Subcutaneous abdominal adipose tissue (tissue), 5 donors: ENCODE data around the gene ABHD6.

Source experiments
- H3K27ac ChIP-seq: one replicate; pipeline ENCODE4 v1.7.0; 2013; ENCODE audit warnings: low read depth, mild to moderate bottlenecking, inconsistent platforms, low read length, moderate library complexity
- H3K27me3 ChIP-seq, 5 donors: one replicate each; pipeline ENCODE4 v1.7.0; 2013; ENCODE audit warnings: low read length in 5 of 5, inconsistent platforms in 1 of 5; ENCODE audit not compliant: control insufficient read depth in 5 of 5, insufficient read depth in 4 of 5
- H3K36me3 ChIP-seq, 5 donors: one replicate each; pipeline ENCODE4 v1.7.0; 2013; ENCODE audit warnings: low read length in 5 of 5; ENCODE audit not compliant: control insufficient read depth in 5 of 5, insufficient read depth in 5 of 5
- H3K4me1 ChIP-seq, 5 donors: one replicate each; pipeline ENCODE4 v1.7.0; 2013; ENCODE audit warnings: low read length in 5 of 5, mild to moderate bottlenecking in 3 of 5, moderate library complexity in 1 of 5; ENCODE audit not compliant: control insufficient read depth in 5 of 5, insufficient read depth in 5 of 5
- H3K4me3 ChIP-seq, 5 donors: one replicate each; pipeline ENCODE4 v1.7.0; 2013; ENCODE audit warnings: low read length in 5 of 5, low read depth in 1 of 5
- H3K9ac ChIP-seq, 5 donors: one replicate each; pipeline ENCODE4 v1.7.0; 2013; ENCODE audit warnings: low read length in 5 of 5, mild to moderate bottlenecking in 4 of 5, moderate library complexity in 3 of 5
- H3K9me3 ChIP-seq, 5 donors: one replicate each; pipeline ENCODE4 v1.7.0; 2013; ENCODE audit warnings: low read length in 5 of 5; ENCODE audit not compliant: control insufficient read depth in 5 of 5
- donor health status: healthy.
- donor health status: healthy.
- donor health status: healthy.
- donor health status: healthy.
- donor health status: healthy.

ABHD6 gene

GRCh38 chr3:58237238-58237940 lies at the start of gene ABHD6:
Gene ABHD6 (plus strand): TSS chr3:58237792. CDS start chr3:58256587, 18,795 bp downstream.
- peak within 1 kb of the TSS; percentile 62 for H3K27ac ChIP-seq
- H3K9ac ChIP-seq = peak within 1 kb of the TSS; percentile 16 to 89 (median 70)
- no peaks in the 10 kb centered on the region for H3K9me3 ChIP-seq
- H3K27me3 ChIP-seq = no peaks in the 10 kb centered on the region
- no peaks in the 10 kb centered on the region for H3K36me3 ChIP-seq
- H3K4me1 ChIP-seq = peaks cover 0 to 34% (median 23%) of the 10 kb centered on the region in 5 donors
- peak within 1 kb of the TSS; percentile 75 to 97 (median 92) for H3K4me3 ChIP-seq

GRCh38 chr3:58188173-58188564 lies 49.4 kb upstream of the ABHD6 start:
- Histone ChIP-seq H3K4me3 (no peak overlapping the region), H3K9ac (no peak overlapping the region)

GRCh38 chr3:58188921-58189451 lies 48.6 kb upstream of the ABHD6 start:
- Histone ChIP-seq H3K27me3 (peaks cover 0 to 2% (median 0%) of the 10 kb centered on the region in 5 donors), H3K4me1 (peaks cover 0 to 31% (median 3%) of the 10 kb centered on the region in 5 donors), H3K4me3 (no peak overlapping the region), H3K36me3 (peaks cover 0 to 5% (median 0%) of the 10 kb centered on the region in 5 donors), H3K27ac (no peak overlapping the region), H3K9ac (no peak overlapping the region), H3K9me3 (no peaks in the 10 kb centered on the region)

More at GRCh38 chr3:58188173-58188564, 49.4 kb upstream of the ABHD6 start:
- Histone ChIP-seq H3K4me1 (peaks cover 0 to 31% (median 3%) of the 10 kb centered on the region in 5 donors), H3K36me3 (no peaks in the 10 kb centered on the region), H3K9me3 (no peaks in the 10 kb centered on the region), H3K27ac (no peak overlapping the region), H3K27me3 (peaks cover 0 to 2% (median 0%) of the 10 kb centered on the region in 5 donors)

- Histone ChIP-seq H3K9me3 (no peaks in the 10 kb centered on the region), H3K9ac (no peak overlapping the region), H3K36me3 (peaks cover 0 to 5% (median 0%) of the 10 kb centered on the region in 5 donors), H3K4me1 (peaks cover 0 to 31% (median 3%) of the 10 kb centered on the region in 5 donors), H3K27ac (no peak overlapping the region), H3K27me3 (peaks cover 0 to under 1% (median 0%) of the 10 kb centered on the region in 5 donors), H3K4me3 (no peak overlapping the region)
Observed at GRCh38 chr3:58189691-58190090, 47.9 kb upstream of the ABHD6 start.

GRCh38 chr3:58190291-58190690 lies 47.3 kb upstream of the ABHD6 start:
- no peak overlapping the region for H3K27ac ChIP-seq
- no peak overlapping the region for H3K4me3 ChIP-seq
- peaks cover 0 to 5% (median 0%) of the 10 kb centered on the region in 5 donors for H3K36me3 ChIP-seq
- no peaks in the 10 kb centered on the region for H3K27me3 ChIP-seq
- H3K4me1 ChIP-seq = peaks cover 0 to 31% (median 3%) of the 10 kb centered on the region in 5 donors
- no peaks in the 10 kb centered on the region for H3K9me3 ChIP-seq
- H3K9ac ChIP-seq = peak overlapping the region in 1 of 5 donors; percentile 16

- peaks cover 0 to 31% (median 3%) of the 10 kb centered on the region in 5 donors for H3K4me1 ChIP-seq
- no peak overlapping the region for H3K9ac ChIP-seq
- H3K4me3 ChIP-seq = no peak overlapping the region
- no peaks in the 10 kb centered on the region for H3K9me3 ChIP-seq
- H3K36me3 ChIP-seq = peaks cover 0 to 5% (median 0%) of the 10 kb centered on the region in 5 donors
- H3K27me3 ChIP-seq = no peaks in the 10 kb centered on the region
- H3K27ac ChIP-seq = no peak overlapping the region
Observed at GRCh38 chr3:58190882-58191281, 46.7 kb upstream of the ABHD6 start.

- H3K36me3 ChIP-seq = peaks cover 0 to 5% (median 0%) of the 10 kb centered on the region in 5 donors
- H3K9me3 ChIP-seq = no peaks in the 10 kb centered on the region
- no peak overlapping the region for H3K27ac ChIP-seq
- no peaks in the 10 kb centered on the region for H3K27me3 ChIP-seq
- H3K9ac ChIP-seq = no peak overlapping the region
- H3K4me1 ChIP-seq = peaks cover 0 to 31% (median 3%) of the 10 kb centered on the region in 5 donors
- H3K4me3 ChIP-seq = no peak overlapping the region
Observed at GRCh38 chr3:58191361-58191991, 46.1 kb upstream of the ABHD6 start.

GRCh38 chr3:58192069-58192468 lies 45.5 kb upstream of the ABHD6 start:
- no peak overlapping the region for H3K4me3 ChIP-seq
- no peaks in the 10 kb centered on the region for H3K9me3 ChIP-seq
- H3K9ac ChIP-seq = no peak overlapping the region
- H3K36me3 ChIP-seq = peaks cover 0 to 5% (median 0%) of the 10 kb centered on the region in 5 donors
- H3K27ac ChIP-seq = no peak overlapping the region
- H3K4me1 ChIP-seq = peaks cover 0 to 35% (median 3%) of the 10 kb centered on the region in 5 donors
- no peaks in the 10 kb centered on the region for H3K27me3 ChIP-seq

- Histone ChIP-seq H3K27ac (no peak overlapping the region), H3K4me1 (peaks cover 0 to 38% (median 5%) of the 10 kb centered on the region in 5 donors), H3K4me3 (no peak overlapping the region), H3K9me3 (no peaks in the 10 kb centered on the region), H3K9ac (no peak overlapping the region), H3K36me3 (peaks cover 0 to 5% (median 0%) of the 10 kb centered on the region in 5 donors), H3K27me3 (no peaks in the 10 kb centered on the region)
Observed at GRCh38 chr3:58193682-58194407, 43.7 kb upstream of the ABHD6 start.
